ENCODE measurements around the gene PLXNB2. TPM values are rescaled to one million over a fixed set of nuclear protein-coding genes. Genes with fewer than 3 reads are reported as not detected.
A peak's percentile ranks its signal among the peaks of the same experiment; 100 is the strongest.

The PLXNB2 gene
- total RNA-seq, 1 experiment from 2014 or later: 155 TPM

GRCh38 chr22:50251477-50252081, 55.9 kb downstream of the PLXNB2 start:
- H3K27ac ChIP-seq (ENCODE audit: low read depth, low read length, poor library complexity, severe bottlenecking): peak overlapping the region; percentile 44

DNA sequence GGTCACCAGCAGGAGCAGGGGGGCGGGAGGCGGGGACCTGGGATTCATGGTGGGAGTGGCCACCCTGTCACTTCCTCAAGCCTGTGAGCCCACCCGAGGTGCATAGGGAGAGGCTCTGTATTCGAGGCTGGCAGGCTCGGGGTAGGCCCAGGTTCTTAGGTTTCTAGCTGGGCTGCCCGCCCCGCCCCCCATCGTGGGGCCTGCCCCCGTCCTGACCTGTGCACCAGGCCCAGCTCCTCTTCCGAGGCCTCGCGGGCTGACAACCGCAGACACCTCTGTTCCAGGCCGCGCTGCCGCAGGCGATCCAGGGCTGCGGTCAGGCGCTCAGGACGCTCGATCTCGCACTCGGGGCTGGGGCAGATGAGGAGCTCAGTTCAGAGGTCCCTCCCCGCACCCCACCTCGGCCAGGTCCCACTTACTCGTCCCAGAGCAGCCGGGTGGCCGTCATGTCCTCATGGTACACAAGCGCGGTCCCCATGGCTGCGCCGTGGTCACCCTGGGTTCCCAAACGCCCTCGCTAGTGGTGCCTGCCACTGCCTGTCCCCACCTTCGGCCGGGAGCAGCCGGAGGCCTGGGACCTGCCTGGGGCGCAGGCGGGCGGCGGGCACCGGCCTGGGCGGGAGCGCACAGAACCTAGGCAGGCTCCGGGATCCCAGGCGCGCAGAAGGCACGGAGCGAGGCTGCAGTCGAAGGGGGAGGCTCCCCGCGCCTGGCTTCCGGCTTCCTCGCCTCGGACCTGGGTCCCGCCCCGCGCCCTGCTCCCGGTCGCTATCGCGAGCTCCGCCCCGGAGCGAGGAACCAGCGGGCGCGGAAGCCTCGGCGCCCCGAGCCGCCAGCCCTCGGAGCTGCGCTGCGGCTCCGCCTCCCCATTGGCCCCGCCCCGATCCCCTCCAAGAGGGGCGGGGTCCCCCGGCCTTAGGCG, 56.6 kb downstream of the PLXNB2 start, which contains the start of gene HDAC10:
Gene HDAC10 (minus strand): TSS at position 711 of the 922 bp plus-strand sequence. CDS start 233 bp downstream, at position 478.
- ChIA-PET CTCF (interaction anchor here (0.5 to 1.2 kb wide), 4 partner anchors 21 to 370 kb away, joined by 3 to 5 read pairs (median 4); partner anchors contain the start of gene PLXNB2), POLR2A (ENCODE audit: low non-redundant PET) (interaction anchor here (0.6 kb wide), 1 partner anchor 251 kb away, joined by 3 read pairs; no protein-coding TSS in a partner anchor)
- Histone ChIP-seq H3K27ac (ENCODE audit: low read depth, low read length, poor library complexity, severe bottlenecking) (peak within 1 kb of the TSS; percentile 87), H3K27me3 (replicated peaks; ENCODE audit: insufficient read depth, low read depth, low read length, poor library complexity) (no peaks in the 10 kb centered on the region), H3K36me3 (ENCODE audit: insufficient read depth, low read length, poor library complexity, severe bottlenecking) (peaks cover 19% of the 10 kb centered on the region), H3K4me3 (ENCODE audit: low read depth, low read length, poor library complexity, severe bottlenecking) (peak within 1 kb of the TSS; percentile 78), H3K9me3 (ENCODE audit: low read depth, low read length, poor library complexity, severe bottlenecking) (no peaks in the 10 kb centered on the region), H3K4me1 (ENCODE audit: insufficient read depth, low read length, poor library complexity, severe bottlenecking) (peaks cover 7% of the 10 kb centered on the region)
- BruUV-seq (replicated peaks): TSS peak; percentile 18
- intact Hi-C loops (cut with micrococcal nuclease; ENCODE audit: unreplicated experiment): loop anchor here (2.0 kb wide), 1 partner anchor 92 kb away; the partner anchor contains the start of gene PPP6R2
- TF ChIP-seq, protein P1, sequence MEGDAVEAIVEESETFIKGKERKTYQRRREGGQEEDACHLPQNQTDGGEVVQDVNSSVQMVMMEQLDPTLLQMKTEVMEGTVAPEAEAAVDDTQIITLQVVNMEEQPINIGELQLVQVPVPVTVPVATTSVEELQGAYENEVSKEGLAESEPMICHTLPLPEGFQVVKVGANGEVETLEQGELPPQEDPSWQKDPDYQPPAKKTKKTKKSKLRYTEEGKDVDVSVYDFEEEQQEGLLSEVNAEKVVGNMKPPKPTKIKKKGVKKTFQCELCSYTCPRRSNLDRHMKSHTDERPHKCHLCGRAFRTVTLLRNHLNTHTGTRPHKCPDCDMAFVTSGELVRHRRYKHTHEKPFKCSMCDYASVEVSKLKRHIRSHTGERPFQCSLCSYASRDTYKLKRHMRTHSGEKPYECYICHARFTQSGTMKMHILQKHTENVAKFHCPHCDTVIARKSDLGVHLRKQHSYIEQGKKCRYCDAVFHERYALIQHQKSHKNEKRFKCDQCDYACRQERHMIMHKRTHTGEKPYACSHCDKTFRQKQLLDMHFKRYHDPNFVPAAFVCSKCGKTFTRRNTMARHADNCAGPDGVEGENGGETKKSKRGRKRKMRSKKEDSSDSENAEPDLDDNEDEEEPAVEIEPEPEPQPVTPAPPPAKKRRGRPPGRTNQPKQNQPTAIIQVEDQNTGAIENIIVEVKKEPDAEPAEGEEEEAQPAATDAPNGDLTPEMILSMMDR (conservative IDR thresholded peaks at IDR 0.05; ENCODE audit: low read depth, low read length): no peak
- TF ChIP-seq EZH2 (IDR thresholded peaks at IDR 0.05; ENCODE audit: borderline replicate concordance, low read depth, low read length, poor library complexity, severe bottlenecking): no peak
- peak; percentile 93 for DNase-seq (ENCODE audit: low spot score)

More at GRCh38 chr22:50251477-50252081, 55.9 kb downstream of the PLXNB2 start:
- Histone ChIP-seq H3K36me3 (ENCODE audit: insufficient read depth, low read length, poor library complexity, severe bottlenecking) (peaks cover 13% of the 10 kb centered on the region), H3K27me3 (replicated peaks; ENCODE audit: insufficient read depth, low read depth, low read length, poor library complexity) (no peaks in the 10 kb centered on the region), H3K9me3 (ENCODE audit: low read depth, low read length, poor library complexity, severe bottlenecking) (no peaks in the 10 kb centered on the region), H3K4me3 (ENCODE audit: low read depth, low read length, poor library complexity, severe bottlenecking) (peak overlapping the region; percentile 78), H3K4me1 (ENCODE audit: insufficient read depth, low read length, poor library complexity, severe bottlenecking) (peaks cover 7% of the 10 kb centered on the region)
- no TSS peak for BruUV-seq (replicated peaks)
- ChIA-PET POLR2A (ENCODE audit: low non-redundant PET) (interaction anchor here (0.6 to 0.7 kb wide), 2 partner anchors 250 to 368 kb away, joined by 3 read pairs; no protein-coding TSS in a partner anchor), CTCF (interaction anchor here (0.5 to 1.2 kb wide), 3 partner anchors 20 to 81 kb away, joined by 3 to 5 read pairs (median 4); partner anchors contain the start of gene PLXNB2)
- intact Hi-C loops (cut with micrococcal nuclease; ENCODE audit: unreplicated experiment): loop anchor here (2.0 kb wide), 1 partner anchor 91 kb away; the partner anchor contains the start of gene PPP6R2
- no peak for TF ChIP-seq EZH2 (IDR thresholded peaks at IDR 0.05; ENCODE audit: borderline replicate concordance, low read depth, low read length, poor library complexity, severe bottlenecking)
- TF ChIP-seq, protein P1 (conservative IDR thresholded peaks at IDR 0.05; ENCODE audit: low read depth, low read length): no peak
- DNase-seq (ENCODE audit: low spot score): no peak

- ChIA-PET CTCF (interaction anchor here (1.2 kb wide), 1 partner anchor 57 kb away, joined by 4 read pairs; the partner anchor contains the start of gene PLXNB2), POLR2A (ENCODE audit: low non-redundant PET) (no interaction called here)
- DNase-seq (ENCODE audit: low spot score): no peak
- intact Hi-C loops (cut with micrococcal nuclease; ENCODE audit: unreplicated experiment): loop anchor here (2.0 kb wide), 1 partner anchor 93 kb away; the partner anchor contains the start of gene PPP6R2
- Histone ChIP-seq H3K27ac (ENCODE audit: low read depth, low read length, poor library complexity, severe bottlenecking) (no peak overlapping the region), H3K9me3 (ENCODE audit: low read depth, low read length, poor library complexity, severe bottlenecking) (no peaks in the 10 kb centered on the region), H3K27me3 (replicated peaks; ENCODE audit: insufficient read depth, low read depth, low read length, poor library complexity) (no peaks in the 10 kb centered on the region), H3K4me3 (ENCODE audit: low read depth, low read length, poor library complexity, severe bottlenecking) (peak overlapping the region; percentile 78), H3K36me3 (ENCODE audit: insufficient read depth, low read length, poor library complexity, severe bottlenecking) (peaks cover 19% of the 10 kb centered on the region), H3K4me1 (ENCODE audit: insufficient read depth, low read length, poor library complexity, severe bottlenecking) (peaks cover 7% of the 10 kb centered on the region)
- TF ChIP-seq EZH2 (IDR thresholded peaks at IDR 0.05; ENCODE audit: borderline replicate concordance, low read depth, low read length, poor library complexity, severe bottlenecking): no peak
- TF ChIP-seq, protein P1 (conservative IDR thresholded peaks at IDR 0.05; ENCODE audit: low read depth, low read length): no peak
- no TSS peak for BruUV-seq (replicated peaks)
These were observed 57.2 kb downstream of the PLXNB2 start for GRCh38 chr22:50250249-50250554.

Data from A673 (cell line).